ENCODE data around the gene KRT37.
"Not testable (repeated sequence)": the region's sequence is repeated elsewhere in the genome, so short reads cannot be mapped to it uniquely, and the experiment has no call there.

DNA sequence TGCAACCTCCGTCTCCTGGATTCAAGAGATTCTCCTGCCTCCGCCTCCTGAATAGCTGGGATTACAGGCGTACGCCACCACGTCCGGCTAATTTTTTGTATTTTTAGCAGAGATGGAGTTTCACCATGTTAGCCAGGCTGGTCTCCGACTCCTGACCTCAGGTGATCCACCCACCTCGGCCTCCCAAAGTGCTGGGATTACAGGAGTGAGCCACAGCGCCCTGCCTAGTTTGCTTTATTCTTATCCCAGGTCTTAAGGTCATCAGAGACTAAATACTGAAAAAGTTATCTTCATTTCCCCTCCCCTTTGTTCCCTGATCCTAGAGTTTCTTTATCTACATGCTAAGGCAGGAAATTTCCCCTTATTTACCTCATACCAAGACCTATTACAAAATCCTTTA, 6.0 kb upstream of the KRT37 start:
- TF ChIP-seq, protein P1, sequence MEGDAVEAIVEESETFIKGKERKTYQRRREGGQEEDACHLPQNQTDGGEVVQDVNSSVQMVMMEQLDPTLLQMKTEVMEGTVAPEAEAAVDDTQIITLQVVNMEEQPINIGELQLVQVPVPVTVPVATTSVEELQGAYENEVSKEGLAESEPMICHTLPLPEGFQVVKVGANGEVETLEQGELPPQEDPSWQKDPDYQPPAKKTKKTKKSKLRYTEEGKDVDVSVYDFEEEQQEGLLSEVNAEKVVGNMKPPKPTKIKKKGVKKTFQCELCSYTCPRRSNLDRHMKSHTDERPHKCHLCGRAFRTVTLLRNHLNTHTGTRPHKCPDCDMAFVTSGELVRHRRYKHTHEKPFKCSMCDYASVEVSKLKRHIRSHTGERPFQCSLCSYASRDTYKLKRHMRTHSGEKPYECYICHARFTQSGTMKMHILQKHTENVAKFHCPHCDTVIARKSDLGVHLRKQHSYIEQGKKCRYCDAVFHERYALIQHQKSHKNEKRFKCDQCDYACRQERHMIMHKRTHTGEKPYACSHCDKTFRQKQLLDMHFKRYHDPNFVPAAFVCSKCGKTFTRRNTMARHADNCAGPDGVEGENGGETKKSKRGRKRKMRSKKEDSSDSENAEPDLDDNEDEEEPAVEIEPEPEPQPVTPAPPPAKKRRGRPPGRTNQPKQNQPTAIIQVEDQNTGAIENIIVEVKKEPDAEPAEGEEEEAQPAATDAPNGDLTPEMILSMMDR (IDR thresholded peaks at IDR 0.05) = not testable (repeated sequence)
- not testable (repeated sequence) for TF ChIP-seq POLR2A, EP300 (IDR thresholded peaks at IDR 0.05)
